GM12875 (cell line): ENCODE measurements around the gene MAST4.

Source experiments
- H3K4me3 ChIP-seq: one replicate; pipeline ENCODE4 v1.5.1; 2011; ENCODE audit warnings: low read depth, low read length, control low read depth
- TF ChIP-seq, protein P1 (sequence below): IDR thresholded peaks from 2 replicates; pipeline ENCODE4 v1.5.1; 2011; ENCODE audit warnings: low read depth, mild to moderate bottlenecking, control low read depth, inconsistent platforms, low read length, moderate library complexity, borderline replicate concordance; ENCODE audit not compliant: insufficient read depth

The MAST4 gene

GRCh38 chr5:67002832-67003684 is 406.9 kb downstream of the MAST4 start:
- TF ChIP-seq, protein P1, sequence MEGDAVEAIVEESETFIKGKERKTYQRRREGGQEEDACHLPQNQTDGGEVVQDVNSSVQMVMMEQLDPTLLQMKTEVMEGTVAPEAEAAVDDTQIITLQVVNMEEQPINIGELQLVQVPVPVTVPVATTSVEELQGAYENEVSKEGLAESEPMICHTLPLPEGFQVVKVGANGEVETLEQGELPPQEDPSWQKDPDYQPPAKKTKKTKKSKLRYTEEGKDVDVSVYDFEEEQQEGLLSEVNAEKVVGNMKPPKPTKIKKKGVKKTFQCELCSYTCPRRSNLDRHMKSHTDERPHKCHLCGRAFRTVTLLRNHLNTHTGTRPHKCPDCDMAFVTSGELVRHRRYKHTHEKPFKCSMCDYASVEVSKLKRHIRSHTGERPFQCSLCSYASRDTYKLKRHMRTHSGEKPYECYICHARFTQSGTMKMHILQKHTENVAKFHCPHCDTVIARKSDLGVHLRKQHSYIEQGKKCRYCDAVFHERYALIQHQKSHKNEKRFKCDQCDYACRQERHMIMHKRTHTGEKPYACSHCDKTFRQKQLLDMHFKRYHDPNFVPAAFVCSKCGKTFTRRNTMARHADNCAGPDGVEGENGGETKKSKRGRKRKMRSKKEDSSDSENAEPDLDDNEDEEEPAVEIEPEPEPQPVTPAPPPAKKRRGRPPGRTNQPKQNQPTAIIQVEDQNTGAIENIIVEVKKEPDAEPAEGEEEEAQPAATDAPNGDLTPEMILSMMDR, result no peak
- no peak overlapping the region for H3K4me3 ChIP-seq

DNA sequence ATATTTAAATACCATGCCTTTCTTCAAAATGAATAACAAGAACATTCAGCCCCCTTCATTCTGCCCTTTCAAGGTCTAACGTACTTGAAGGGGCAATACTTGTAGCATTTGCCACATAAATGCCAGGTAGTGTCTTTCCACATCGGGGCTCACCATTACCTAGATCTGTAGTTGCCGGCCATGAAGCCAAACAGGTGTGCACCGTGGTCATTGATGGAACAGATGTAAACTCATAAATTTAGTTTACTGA is 407.4 kb downstream of the MAST4 start:
- TF ChIP-seq, protein P1, result no peak
- H3K4me3 ChIP-seq, result no peak overlapping the region

DNA sequence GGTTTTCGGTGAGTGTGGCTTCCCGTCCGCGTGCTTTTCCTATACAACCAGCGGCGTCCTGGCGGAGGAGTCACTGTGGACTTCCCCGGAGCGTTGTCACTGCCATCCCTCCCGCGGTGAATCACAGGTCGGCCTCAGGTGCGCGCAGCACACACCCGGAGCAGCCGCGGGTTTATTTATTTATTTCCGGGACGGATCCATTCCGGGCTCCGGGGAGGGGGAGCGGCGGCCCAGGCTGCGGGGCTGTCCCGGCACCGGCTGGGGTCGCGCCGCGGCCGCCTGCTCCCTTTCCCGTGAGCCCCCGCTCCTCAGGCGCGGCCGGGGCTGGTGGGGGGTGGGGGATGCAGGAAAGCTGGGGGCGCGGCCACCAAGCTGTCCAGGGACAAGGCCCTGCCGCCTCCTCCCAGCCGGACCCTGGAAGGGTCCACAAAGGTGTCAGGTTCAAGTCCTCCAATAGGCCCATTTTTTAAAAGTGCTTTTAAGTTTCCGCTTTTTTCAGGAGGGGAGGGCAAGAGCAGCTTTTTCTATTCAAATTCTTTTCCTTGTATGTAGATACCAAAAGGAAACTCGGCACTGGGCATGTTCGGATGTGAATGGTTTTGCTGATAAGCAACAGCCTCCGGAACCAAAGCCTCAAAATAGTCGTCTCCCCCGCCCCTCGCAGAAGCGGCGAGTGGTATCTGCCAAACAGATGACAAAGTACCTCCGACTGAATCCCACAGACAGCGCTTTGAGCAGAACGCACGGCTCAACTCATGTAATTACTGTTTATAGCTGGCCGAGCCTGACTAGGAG is 407.9 kb downstream of the MAST4 start:
- H3K4me3 ChIP-seq, result peak overlapping the region; percentile 18

GRCh38 chr5:67004730-67005350 is 408.6 kb downstream of the MAST4 start:
- H3K4me3 ChIP-seq, result no peak overlapping the region
- TF ChIP-seq, protein P1, result no peak

More for the DNA sequence above, 407.9 kb downstream of the MAST4 start:
- TF ChIP-seq, protein P1, result no peak

- no peak overlapping the region for H3K4me3 ChIP-seq
- TF ChIP-seq, protein P1, result no peak
Measured at GRCh38 chr5:67005737-67006499, 409.7 kb downstream of the MAST4 start.

GRCh38 chr5:67006500-67006848 is 410.3 kb downstream of the MAST4 start:
- no peak overlapping the region for H3K4me3 ChIP-seq
- TF ChIP-seq, protein P1, result no peak
